ENCODE data around the gene GP1BB.

GP1BB gene

GRCh38 chr22:19703869-19704268, 19.5 kb upstream of the GP1BB start:
- Mint-ChIP-seq H3K9me3 (no peaks in the 10 kb centered on the region), H3K27me3 (peaks cover 50% of the 10 kb centered on the region), H3K27ac (no peak overlapping the region), H3K4me3 (no peak overlapping the region), H3K4me1 (no peaks in the 10 kb centered on the region), H3K36me3 (no peaks in the 10 kb centered on the region)
- CTCF ChIA-PET = no interaction called here
- no peak for DNase-seq

GRCh38 chr22:19704355-19705015, 18.9 kb upstream of the GP1BB start:
- H3K27ac Mint-ChIP-seq = no peak overlapping the region
- no peaks in the 10 kb centered on the region for H3K36me3 Mint-ChIP-seq
- no peaks in the 10 kb centered on the region for H3K9me3 Mint-ChIP-seq
- no peak overlapping the region for H3K4me3 Mint-ChIP-seq
- no peaks in the 10 kb centered on the region for H3K4me1 Mint-ChIP-seq
- CTCF ChIA-PET = no interaction called here
- H3K27me3 Mint-ChIP-seq = peaks cover 48% of the 10 kb centered on the region
- no peak for DNase-seq

DNA sequence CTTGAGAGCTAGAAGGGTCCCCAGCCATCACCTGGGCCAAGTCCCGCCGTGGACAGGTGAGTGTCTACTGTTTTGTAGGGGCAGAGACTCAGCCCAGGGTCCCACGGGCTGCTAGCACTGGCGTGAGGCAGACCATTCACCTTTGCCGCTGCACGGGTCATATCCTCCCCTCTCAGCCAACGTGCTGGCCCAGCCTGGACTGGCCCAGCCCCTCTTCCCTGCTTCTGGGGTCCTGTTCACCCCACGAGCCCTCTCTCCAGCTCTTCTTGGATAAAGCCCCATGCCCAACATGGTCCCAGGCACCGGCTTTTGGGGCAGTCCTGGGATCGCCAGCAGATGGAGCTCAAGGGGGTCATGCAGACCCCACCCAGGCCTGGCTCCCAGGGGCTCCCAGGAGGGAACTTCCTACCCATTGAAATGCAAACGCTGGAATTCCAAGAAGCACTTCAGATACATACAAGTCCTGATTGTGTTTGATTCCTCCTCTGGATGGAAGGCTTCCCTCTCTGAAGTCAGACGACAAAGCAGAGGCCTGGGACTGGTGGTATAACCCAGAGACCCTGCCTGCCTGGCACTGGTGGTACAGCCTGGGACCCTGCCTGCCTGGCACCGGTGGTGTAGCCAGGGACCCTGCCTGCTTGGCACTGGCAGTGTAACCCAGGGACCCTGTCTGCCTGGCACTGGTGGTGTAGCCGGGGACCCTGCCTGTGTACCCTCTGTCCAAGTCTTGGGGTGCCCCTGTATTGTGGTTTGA, 18.0 kb upstream of the GP1BB start:
- no peaks in the 10 kb centered on the region for H3K9me3 Mint-ChIP-seq
- no peaks in the 10 kb centered on the region for H3K4me1 Mint-ChIP-seq
- CTCF ChIA-PET = interaction anchor here (0.6 kb wide), 1 partner anchor 49 kb away, joined by 3 read pairs; no protein-coding TSS in a partner anchor
- DNase-seq = no peak
- H3K27ac Mint-ChIP-seq = no peak overlapping the region
- no peaks in the 10 kb centered on the region for H3K36me3 Mint-ChIP-seq
- H3K4me3 Mint-ChIP-seq = no peak overlapping the region
- peaks cover 47% of the 10 kb centered on the region for H3K27me3 Mint-ChIP-seq

- Mint-ChIP-seq H3K9me3 (no peaks in the 10 kb centered on the region), H3K4me3 (no peak overlapping the region), H3K27me3 (peaks cover 50% of the 10 kb centered on the region), H3K4me1 (no peaks in the 10 kb centered on the region), H3K36me3 (no peaks in the 10 kb centered on the region), H3K27ac (no peak overlapping the region)
- CTCF ChIA-PET = no interaction called here
- DNase-seq = no peak
Measured at GRCh38 chr22:19706661-19707151, 16.6 kb upstream of the GP1BB start.

GRCh38 chr22:19707347-19708290, 15.7 kb upstream of the GP1BB start:
- H3K36me3 Mint-ChIP-seq = no peaks in the 10 kb centered on the region
- CTCF ChIA-PET = interaction anchor here (1.3 kb wide), 1 partner anchor 28 kb away, joined by 4 read pairs; no protein-coding TSS in a partner anchor
- no peaks in the 10 kb centered on the region for H3K4me1 Mint-ChIP-seq
- no peaks in the 10 kb centered on the region for H3K9me3 Mint-ChIP-seq
- H3K4me3 Mint-ChIP-seq = no peak overlapping the region
- no peak for DNase-seq
- peaks cover 52% of the 10 kb centered on the region for H3K27me3 Mint-ChIP-seq
- no peak overlapping the region for H3K27ac Mint-ChIP-seq

- DNase-seq = no peak
- no peaks in the 10 kb centered on the region for H3K9me3 Mint-ChIP-seq
- no peaks in the 10 kb centered on the region for H3K4me1 Mint-ChIP-seq
- H3K4me3 Mint-ChIP-seq = no peak overlapping the region
- no peaks in the 10 kb centered on the region for H3K36me3 Mint-ChIP-seq
- CTCF ChIA-PET = interaction anchor here (1.3 kb wide), 1 partner anchor 28 kb away, joined by 4 read pairs; no protein-coding TSS in a partner anchor
- no peak overlapping the region for H3K27ac Mint-ChIP-seq
- peaks cover 57% of the 10 kb centered on the region for H3K27me3 Mint-ChIP-seq
Measured at GRCh38 chr22:19708321-19709011, 14.9 kb upstream of the GP1BB start.

DNA sequence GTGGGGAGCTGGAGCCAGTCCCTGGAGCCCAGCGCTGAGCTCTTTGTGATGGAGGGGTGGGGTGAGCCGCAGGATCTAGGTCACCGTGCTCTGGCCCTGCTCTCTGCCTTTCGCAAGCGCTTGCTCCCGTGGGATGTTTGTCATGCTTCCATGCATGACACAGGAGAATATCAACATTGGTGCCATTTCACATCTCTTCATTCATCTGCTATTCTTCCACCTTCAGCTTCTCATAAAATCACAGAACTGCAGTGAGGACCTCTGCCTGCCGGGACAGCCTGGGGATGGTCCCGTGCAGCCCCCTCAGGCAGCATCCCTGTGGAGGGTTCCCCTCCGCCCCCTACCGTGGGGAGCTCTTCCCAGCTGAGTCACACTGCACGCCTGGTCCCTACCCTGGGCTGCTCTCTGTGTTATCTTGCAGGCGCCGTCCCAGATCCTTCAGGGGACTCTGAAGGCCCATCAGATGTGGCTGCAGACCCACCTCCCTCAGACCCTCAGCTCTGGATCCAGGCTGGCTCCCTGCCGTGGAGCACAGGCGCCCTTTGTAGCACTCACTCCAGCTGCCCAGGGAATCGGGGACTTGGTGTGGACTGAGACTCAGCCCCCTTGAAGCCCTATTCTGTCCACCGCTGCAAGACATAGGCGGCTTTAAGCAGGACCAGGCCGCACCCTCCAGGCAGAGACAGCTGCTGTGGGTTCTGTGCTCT, 14.1 kb upstream of the GP1BB start:
- no peak for DNase-seq
- peaks cover 58% of the 10 kb centered on the region for H3K27me3 Mint-ChIP-seq
- no peaks in the 10 kb centered on the region for H3K36me3 Mint-ChIP-seq
- no peak overlapping the region for H3K27ac Mint-ChIP-seq
- H3K9me3 Mint-ChIP-seq = no peaks in the 10 kb centered on the region
- CTCF ChIA-PET = interaction anchor here (1.3 kb wide), 1 partner anchor 29 kb away, joined by 4 read pairs; no protein-coding TSS in a partner anchor
- H3K4me3 Mint-ChIP-seq = no peak overlapping the region
- peaks cover 2% of the 10 kb centered on the region for H3K4me1 Mint-ChIP-seq

DNA sequence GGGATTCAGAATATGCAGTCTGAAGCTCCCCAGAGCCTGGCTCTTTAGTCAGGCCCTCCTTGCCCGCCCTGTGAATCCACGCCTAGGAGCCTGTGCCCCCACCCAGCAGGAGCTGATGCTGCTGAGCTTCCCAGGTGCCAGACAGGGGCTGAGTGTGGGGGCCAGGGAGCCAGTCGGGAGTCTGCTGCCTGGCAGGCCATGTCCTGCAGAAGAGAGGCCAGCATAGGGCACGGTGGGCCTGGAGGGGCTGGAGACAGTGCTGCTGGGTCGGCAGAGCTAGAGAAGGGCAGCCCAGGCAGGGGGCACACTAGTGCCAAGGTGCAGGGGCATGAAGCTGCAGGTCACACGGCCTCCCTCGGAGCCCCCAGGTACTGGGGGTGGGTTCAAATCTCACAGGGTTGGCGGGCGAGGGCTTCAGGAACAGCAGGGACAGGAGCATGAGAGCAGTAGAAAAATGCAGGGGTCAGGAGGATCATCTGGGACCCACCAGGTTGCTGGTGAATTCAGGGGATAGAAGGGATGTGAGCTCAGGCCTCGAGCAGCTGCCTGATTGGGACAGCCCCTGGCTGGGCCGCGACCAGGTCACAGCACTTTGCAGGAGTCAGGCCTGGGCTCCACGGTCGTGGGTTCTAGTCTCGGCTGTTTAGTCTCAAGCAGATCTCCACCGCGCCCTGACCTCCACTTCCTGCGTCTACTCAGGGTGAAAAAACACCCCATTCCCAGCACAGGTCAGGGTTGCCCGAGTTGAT, 13.1 kb upstream of the GP1BB start:
- no peaks in the 10 kb centered on the region for H3K9me3 Mint-ChIP-seq
- no peaks in the 10 kb centered on the region for H3K36me3 Mint-ChIP-seq
- H3K27me3 Mint-ChIP-seq = peaks cover 57% of the 10 kb centered on the region
- peaks cover 2% of the 10 kb centered on the region for H3K4me1 Mint-ChIP-seq
- CTCF ChIA-PET = no interaction called here
- peak; percentile 18 for DNase-seq
- H3K4me3 Mint-ChIP-seq = no peak overlapping the region
- H3K27ac Mint-ChIP-seq = no peak overlapping the region

GRCh38 chr22:19710769-19711106, 12.6 kb upstream of the GP1BB start:
- CTCF ChIA-PET = no interaction called here
- Mint-ChIP-seq H3K27ac (no peak overlapping the region), H3K27me3 (peaks cover 60% of the 10 kb centered on the region), H3K36me3 (no peaks in the 10 kb centered on the region), H3K9me3 (no peaks in the 10 kb centered on the region), H3K4me1 (peaks cover 2% of the 10 kb centered on the region), H3K4me3 (no peak overlapping the region)
- peak; percentile 19 for DNase-seq

GRCh38 chr22:19713245-19713644, 10.1 kb upstream of the GP1BB start:
- no peaks in the 10 kb centered on the region for H3K9me3 Mint-ChIP-seq
- H3K36me3 Mint-ChIP-seq = no peaks in the 10 kb centered on the region
- peak overlapping the region; percentile 52 for H3K4me3 Mint-ChIP-seq
- CTCF ChIA-PET = no interaction called here
- no peak overlapping the region for H3K27ac Mint-ChIP-seq
- peaks cover 5% of the 10 kb centered on the region for H3K4me1 Mint-ChIP-seq
- peaks cover 74% of the 10 kb centered on the region for H3K27me3 Mint-ChIP-seq
- DNase-seq = peak; percentile 18

GRCh38 chr22:19713650-19714311, 9.6 kb upstream of the GP1BB start:
- peaks cover 74% of the 10 kb centered on the region for H3K27me3 Mint-ChIP-seq

More at GRCh38 chr22:19713650-19714311, 9.6 kb upstream of the GP1BB start:
- peak; percentile 31 for DNase-seq
- Mint-ChIP-seq H3K9me3 (no peaks in the 10 kb centered on the region), H3K4me3 (peak overlapping the region; percentile 52), H3K27ac (no peak overlapping the region), H3K36me3 (no peaks in the 10 kb centered on the region), H3K4me1 (peaks cover 5% of the 10 kb centered on the region)
- CTCF ChIA-PET = no interaction called here
